ENCODE measurements around the gene PCGF2. TPM values are rescaled to one million over a fixed set of nuclear protein-coding genes. Genes with fewer than 3 reads are reported as not detected.
A peak's percentile ranks its signal among the peaks of the same experiment; 100 is the strongest.

Gene PCGF2
- polyA plus RNA-seq, 4 donors: 74.4 to 87.1 (median 80.5) TPM

DNA sequence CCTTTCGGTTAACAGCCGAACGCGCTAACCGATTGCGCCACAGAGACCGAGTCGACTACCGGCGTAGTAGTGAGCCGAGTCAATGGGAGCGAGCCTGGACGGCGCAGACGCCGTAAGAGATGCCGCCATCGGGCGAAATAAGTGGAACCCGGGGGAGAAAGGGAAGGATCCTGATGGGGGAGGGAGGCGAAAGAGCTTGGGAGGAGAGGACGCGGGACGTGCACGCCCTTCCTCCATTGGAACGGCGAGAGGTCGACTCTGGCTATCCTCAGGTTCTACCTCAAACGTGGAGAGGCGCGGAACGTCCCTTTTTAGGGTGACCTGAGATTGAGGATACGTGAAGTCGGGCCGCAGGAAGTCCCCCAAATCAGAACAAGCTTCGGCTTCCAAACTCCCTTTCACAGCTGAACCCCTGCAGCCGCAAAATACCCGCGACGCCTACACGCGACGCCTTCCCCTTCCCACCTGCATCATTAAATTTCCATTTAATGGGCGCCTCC, 3.7 kb upstream of the PCGF2 start:
- DNase-seq (ENCODE audit: low read depth in 4 of 4, low spot score in 3 of 4): peak in 1 of 4 donors; percentile 79

DNA sequence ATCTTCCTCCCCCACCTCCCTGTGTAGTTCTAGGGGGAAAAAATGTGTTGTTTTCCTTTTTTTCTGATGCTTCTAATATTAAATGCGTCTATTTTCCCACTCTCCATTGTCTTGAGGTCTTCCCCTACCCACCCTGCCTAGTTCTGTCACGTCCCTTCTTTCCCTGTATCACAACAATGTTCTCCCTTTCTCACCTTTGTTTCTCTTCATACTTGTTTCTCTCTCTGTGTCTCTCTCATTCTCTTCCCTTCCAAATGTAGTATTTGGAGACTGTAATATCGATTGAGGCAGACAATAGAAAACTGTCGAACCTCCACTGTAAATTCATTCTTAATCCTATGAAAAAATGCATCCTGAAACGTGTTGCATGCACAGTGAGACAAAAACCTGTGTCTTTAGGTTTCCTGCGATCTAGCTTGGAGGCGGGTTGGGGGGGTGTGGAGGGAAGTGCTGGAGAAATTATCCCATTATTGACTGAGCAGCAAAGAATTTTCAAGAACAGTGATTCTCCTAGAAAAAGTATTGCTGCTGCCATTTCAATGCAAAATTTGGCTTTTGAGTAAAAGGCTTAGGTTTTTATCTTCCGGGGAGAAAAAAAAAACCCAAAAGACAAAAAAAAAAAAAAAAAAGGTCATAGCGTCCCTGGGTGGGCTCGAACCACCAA, 3.1 kb upstream of the PCGF2 start:
- no peak for DNase-seq (ENCODE audit: low read depth in 4 of 4, low spot score in 3 of 4)

DNA sequence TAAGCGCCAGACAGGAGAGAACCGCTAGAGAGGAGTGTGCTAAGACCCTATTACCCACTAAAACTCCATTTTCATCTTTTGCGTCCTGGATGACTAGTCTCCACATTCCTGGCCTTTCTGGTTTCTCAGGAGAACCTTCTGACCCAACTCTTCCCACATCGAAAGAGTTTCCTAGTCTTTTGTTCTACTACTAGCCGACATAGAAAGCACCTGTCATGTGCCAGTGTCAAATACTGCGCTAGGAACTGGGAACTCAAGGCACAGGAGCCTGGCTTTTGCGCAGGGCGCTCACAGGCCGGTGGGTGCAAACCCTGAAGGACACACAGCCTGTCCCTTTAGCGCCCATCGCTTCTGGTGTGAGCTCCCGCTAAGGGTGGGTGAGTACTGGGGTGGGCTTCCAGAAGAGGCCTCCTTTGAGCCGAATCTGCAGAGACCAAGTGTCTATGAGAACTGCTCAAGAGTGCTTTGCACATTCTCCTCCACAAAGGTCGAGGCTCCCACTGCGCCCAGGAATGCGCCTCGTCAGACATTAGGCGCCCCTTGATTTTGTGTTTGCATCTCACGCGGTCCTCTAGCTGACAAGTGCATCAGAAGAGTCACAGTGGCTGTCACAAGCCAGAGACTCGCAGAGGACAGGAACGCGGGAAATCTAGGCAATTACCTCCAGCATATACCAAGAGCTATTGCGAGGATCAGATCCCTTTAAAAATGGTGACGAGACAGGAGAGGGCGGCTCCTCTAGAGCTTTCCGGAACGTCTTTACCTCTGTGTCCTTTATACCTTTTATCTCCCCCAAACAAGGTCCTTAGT, 2.4 kb upstream of the PCGF2 start:
- DNase-seq (ENCODE audit: low read depth in 4 of 4, low spot score in 3 of 4): no peak

DNA sequence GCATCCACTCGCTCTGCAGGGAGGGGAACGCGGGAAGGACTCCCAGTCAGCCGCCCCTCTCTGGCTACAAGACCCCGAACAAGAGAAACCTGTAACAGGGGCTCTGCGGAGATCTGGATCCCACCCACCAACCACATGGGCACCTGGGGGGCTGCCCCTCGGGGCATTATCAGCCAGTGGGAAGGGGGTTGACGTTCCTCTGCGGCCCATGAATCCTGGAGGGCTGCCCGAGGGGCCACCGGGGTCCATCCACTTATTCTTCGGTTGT, 1.8 kb upstream of the PCGF2 start:
- no peak for DNase-seq (ENCODE audit: low read depth in 4 of 4, low spot score in 3 of 4)

DNA sequence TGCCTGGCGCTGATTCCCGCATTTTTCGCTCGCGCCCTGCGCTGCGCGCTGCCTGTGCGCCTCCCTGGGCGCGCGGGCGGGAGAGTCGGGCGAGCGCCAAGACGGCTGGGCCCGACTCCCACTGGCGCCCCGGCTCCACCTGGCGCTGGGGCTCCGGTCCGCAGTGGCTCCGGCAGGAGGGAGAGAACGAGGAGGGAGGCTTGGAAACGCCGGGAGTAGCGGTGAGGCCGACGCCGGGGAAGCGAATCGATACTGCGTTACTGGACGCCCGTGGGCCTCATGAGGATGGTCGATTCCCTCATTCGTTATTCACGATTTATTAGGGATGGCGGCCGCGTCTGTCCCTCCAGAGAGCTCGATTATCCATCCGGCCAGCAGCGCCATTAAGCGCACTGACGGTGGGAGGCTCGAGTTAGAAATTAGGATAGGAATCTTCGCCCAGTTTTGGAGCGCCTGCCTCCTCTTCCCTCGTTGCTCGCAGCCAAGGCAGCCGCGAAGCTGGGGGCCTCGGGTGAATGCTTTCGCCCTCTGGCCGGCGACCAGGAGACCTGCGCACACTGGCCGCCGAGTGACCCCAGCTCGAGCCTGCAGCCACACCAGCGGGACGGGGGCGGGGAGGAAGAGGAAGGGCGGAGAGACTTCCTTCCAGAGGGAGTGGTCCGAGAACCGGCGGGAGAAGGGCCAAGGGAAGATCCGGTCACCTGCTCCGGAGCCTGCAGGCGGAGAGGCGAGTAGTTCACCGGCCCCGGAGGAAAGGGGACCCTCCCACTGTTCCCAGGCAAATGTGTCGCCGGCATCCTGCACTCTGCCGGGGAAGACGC, 1.3 kb upstream of the PCGF2 start:
- DNase-seq (ENCODE audit: low read depth in 4 of 4, low spot score in 3 of 4): no peak

DNA sequence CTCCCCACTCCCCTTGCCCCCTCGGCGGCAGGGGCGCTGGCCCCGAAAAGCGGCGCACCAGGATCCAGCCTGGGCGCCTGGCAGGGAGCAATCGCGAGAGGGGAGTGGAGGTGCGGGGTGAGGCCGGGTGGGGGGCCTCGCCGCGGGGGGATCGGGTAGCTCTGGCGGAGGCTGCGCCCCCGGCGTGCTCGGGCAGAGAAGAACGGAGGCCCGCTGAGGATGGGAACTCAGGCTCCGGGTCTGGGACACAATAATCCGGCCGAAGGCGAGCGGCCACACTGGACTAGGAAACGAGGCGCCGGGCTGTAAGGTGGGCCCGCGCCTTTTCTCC, 721 bp upstream of the PCGF2 start:
- no peak for DNase-seq (ENCODE audit: low read depth in 4 of 4, low spot score in 3 of 4)

DNA sequence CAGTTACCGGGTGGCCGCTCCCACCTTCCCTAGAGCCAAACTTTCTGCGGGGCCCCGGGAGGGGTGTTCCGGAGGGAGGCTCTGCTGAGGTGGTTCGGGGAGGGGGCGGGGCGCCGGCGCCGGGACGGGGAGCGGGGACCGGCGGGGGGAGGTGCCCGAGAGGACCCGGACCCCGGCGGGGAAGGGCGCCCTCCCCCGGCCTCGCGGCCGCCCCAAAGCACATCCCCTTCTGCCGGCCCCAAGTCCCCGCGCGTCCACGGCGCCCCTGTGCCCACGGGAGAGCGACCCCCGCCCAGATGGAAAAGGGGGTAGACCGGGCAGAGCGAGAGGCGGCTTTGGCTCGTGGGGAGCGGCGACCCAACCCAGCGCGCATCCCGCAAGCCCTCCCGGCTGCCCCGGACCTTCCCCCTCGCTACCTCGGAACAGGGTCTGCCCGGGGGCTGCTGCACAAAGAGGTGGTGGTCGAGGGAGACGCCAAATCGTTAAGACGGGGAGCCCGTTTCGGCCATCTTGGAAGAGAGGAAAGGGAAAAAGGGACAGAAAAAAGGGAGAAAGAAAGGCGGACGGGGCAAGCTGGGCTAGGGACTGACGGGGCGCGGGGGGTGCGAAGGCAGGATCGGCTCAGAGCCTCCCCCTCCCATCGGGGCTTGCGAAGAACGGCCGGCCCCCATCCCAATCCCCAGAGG, 530 bp downstream of the PCGF2 start:
- no peak for DNase-seq (ENCODE audit: low read depth in 4 of 4, low spot score in 3 of 4)

DNA sequence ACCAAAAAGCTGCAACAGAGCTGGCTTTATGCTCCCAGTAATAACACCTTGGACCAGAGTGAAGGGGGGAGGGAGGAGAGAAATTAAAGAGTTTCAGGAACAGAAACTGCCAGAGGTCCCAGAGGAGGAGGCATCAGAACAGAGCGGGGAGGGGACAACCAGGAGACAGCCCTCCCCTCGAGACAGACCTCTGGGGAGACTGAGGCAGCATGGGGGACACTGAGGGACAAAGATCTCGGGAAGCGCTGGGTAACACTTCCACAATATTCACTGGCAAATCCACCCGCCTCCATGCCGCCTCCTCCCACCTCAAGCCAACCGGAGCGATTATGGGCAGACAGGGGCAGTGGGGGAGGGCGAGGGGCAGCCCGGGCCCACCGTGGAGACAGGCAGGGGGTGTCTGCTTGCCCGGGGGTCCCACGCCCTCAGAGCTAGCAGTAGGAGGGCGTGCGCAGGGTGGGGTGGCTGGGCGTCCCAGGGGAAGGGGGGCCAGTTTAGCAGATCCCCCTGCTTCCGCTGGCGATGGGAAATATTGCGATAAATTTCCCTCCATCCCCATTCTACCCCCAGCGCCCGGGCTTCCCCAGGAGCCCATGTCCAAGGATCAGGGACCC, 1.2 kb downstream of the PCGF2 start:
- DNase-seq (ENCODE audit: low read depth in 4 of 4, low spot score in 3 of 4): no peak

DNA sequence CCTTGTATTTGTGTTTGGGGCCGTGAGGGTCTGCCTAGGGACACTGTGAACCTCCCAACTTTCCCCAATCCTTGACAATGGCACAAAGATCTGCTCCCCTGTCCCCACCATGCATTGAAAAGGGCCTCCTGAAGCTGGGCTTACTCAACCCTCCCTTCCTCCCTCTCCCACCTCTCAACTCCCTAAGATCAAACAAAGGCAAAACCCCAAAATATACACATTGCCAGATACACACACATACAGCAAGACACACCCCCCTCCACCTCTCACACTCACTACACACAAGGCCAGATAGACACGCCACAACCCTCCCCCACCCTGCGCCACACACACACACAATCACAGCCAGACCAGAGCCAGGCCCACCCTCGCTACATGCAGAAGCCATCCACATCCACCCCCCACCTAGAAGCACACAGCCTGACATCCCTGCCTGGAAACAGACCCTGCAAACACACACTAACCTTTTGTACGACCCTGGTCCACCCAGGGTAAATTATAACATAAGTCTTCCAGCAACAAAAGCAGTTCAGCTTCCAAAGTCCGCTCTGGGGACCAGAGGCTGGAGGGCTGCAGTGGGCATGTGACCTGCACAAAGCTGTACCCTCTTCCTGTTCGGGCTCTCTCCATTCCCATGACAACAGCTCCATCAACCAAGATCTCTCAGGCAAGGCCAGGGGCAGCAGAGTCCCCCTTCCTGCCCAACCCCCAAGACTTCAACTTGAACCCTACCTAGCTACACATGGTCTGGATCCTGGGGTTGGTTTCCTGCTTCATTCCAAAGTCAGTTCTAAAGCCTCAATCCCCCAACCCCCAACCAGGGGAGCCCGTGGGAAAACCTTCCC, 1.9 kb downstream of the PCGF2 start:
- no peak for DNase-seq (ENCODE audit: low read depth in 4 of 4, low spot score in 3 of 4)

DNA sequence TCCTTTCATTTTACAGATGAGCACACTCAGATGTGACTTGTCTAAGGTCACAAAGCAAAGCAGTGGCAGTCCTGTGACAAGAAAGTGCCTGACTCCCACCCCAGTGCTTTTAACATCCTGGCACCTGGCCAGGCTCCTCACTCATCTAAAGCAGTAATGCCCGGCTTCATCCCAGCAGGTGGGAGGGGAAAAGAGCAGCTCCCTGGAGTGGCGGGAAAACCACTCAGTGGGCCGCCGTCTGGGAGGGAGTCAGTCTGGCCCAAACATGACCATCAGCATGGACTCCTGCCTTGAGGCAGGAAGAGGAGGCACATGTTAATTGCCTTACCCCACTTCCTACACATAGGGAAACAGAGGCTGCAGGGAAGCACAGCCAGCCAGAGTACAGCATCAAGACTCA, 2.6 kb downstream of the PCGF2 start:
- no peak for DNase-seq (ENCODE audit: low read depth in 4 of 4, low spot score in 3 of 4)

DNA sequence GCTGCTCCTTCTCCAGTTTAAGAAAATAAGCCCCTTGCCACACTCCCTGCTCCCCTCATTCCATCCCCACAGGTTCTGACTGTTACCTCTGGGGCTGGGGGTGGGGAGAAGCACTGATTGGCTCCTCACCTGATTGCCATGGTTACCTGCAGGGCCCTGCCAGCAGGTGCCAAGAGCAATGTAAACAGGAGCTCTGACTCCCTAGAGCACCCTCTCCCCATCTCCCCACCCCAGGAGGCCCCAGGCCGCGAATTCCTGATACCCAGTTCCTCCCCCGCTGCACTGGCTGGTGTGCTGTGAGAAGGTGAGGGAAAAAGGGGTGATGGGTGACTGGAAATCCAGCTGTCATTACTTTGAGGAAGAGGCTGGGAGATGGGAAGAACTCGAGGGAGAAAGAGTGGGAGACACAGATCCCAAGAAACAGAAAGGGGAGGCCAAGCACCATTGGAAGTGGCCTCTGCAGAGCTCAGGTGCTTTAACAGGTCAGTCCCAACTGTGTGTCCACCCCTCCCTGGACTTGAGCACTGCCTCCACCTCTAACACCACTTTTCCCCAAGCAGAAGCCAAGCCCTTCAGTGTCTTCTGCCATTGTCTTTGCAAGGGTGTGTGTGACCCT, 4.5 kb downstream of the PCGF2 start:
- DNase-seq (ENCODE audit: low read depth in 4 of 4, low spot score in 3 of 4): no peak

DNA sequence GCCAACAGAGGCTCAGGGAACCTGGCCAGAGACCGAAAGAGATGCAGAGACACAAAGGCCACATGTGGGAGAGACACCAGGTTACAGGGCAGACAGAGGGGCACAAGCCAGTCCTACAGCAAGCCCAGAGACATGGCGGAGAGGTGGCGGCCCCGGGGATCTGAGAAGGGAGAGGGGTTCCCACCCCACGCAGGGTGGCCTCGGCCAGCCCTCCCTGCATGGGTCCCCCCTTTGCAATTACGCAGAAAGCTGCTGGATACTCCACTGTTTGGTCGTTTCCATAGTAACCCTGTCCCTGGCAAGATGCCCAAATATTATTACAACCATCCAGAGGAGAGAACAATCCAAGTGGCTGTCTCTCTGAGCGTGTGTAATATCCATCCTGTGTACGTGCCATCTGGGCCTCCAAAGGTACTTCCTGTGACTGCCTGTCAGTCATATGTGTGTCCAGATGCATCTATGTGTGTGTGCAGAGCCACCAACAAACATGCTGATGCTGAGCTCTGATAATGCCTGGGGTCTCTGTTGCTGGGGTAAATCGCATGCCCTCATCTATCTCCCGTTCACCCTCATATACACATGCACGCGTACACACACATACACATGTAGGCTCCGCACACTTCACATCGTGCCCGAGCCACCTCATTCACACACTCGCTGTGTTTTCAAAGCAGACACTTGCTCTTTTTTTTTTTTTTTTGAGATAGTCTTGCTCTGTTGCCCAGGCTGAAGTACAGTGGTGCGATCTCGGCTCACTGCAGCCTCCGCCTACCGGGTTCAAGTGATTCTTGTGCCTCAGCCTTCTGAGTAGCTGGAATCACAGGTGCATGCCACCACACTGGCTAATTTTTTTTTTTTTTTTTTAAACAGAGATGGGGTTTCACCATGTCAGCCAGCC, 5.5 kb downstream of the PCGF2 start:
- DNase-seq (ENCODE audit: low read depth in 4 of 4, low spot score in 3 of 4): no peak

DNA sequence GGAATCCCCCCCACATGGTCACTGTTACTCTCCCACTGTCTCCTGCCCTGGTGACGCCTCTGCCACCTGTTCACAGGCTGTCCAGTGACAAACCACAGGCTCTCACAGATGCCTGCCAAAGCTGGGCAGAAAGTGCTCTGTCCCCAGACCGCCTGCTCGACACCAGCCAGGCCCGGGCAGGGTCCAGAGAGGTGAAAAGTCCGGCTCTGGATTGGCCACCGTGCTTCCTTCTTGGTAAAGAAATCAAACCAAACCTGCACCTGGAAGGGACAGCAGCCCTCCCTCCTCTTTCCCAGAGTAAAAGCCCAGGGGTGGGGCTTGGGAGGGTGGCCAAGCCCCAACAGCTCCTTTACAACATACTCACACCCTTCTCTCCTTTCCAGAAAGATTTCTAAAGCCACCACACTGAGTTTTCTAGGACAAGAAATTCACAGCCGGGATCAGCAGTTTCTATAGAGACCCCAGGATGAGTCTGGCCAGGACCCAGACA, 6.2 kb downstream of the PCGF2 start:
- DNase-seq (ENCODE audit: low read depth in 4 of 4, low spot score in 3 of 4): no peak

DNA sequence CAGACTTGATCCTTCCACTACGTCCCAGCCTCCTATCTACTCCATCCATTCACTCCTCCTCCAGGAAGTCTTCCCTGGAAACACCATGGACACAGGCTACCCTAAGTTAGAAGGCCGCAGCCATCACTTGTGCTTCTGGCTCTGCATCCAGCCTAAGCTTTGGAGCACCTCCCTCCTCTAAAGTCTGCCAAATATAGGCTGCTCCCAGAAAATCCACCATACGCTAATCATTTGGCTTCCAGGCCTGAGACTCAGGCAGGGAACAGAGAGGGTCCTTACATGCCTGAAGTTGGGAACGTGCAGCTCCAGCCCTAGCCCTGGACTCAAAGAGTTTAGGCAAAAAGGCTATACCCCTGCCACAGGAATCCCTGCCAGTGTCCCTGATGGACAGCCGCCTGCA, 6.7 kb downstream of the PCGF2 start:
- no peak for DNase-seq (ENCODE audit: low read depth in 4 of 4, low spot score in 3 of 4)

DNA sequence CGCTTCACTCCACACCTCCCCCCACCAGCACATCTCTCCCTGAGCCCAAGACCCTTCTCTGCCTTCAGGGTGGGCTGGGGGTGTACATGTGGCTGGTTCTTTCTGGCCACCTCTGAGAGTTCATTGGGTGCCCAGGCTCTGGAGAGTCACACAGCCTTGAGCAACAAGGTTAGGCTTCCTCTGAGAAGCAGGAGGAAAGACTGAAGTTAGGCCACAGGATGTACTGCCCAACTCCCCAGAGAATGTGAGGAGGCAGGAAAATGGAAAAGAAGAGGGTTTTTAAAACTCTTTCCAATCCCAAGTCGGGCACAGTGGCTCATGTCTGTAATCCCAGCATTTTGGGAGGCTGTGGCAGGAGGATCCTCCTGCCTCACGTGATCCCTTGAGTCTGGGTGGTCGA, 7.3 kb downstream of the PCGF2 start:
- no peak for DNase-seq (ENCODE audit: low read depth in 4 of 4, low spot score in 3 of 4)

DNA sequence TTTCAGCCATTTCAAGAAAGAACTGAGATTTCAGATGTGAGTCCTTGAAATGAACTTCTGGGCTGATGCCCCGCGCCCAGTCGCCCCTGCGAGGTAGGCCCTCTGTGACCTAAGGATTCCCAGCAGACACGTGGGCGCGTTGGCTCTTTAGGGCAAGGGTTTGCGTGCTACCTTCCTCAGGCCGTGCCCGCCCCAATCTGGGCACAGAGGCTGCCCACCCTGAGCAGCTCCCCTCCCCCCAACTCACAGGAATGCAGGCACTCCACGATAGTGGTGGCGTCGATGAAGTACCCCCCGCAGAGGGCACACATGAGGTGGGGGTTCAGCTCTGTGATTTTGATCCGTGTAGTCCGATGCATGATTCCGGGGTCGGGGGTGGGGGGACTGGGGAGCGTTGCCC, 8.1 kb downstream of the PCGF2 start:
- DNase-seq (ENCODE audit: low read depth in 4 of 4, low spot score in 3 of 4): no peak

DNA sequence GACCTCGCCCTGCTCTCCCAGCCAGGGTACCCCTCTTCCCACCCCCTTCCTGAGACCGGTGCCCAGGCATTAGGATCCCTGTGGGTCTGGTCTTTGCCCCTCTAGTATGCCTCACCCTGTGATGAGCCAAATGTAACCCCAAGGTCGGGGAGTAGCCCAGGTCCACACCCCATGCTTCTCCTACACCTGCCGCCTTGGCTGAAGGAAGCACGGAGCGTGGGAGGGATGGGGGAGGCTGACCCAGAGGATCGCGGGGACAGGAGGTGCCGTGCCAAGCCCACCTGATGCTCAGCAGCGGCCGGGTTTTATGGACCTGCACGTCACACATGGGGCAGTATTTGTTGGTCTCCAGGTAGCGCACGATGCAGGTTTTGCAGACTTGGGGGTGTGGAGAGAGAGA, 8.8 kb downstream of the PCGF2 start:
- no peak for DNase-seq (ENCODE audit: low read depth in 4 of 4, low spot score in 3 of 4)

DNA sequence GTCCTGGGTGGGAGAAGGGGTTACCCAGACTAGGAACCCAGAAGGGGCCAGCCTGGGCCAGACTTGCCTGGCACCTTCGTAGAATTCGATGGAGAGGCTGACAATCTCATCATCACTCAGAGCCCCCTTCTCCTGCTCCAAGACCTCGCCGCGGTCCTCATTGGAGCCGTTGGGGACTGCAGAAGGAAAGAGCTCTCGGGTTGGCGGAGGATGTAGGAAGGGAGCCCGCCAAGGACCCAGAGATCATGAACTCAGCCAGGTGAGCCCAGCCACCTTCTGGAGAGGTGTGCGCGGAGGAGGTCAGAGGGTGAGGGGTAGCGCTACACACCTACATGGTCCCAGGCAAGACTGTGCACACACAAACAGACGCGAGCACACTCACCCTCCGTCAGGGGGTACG, 9.4 kb downstream of the PCGF2 start:
- DNase-seq (ENCODE audit: low read depth in 4 of 4, low spot score in 3 of 4): no peak

All from right renal pelvis (tissue), 4 donors.